Measurements from ENCODE around the gene DSP.

The DSP gene, protein sequence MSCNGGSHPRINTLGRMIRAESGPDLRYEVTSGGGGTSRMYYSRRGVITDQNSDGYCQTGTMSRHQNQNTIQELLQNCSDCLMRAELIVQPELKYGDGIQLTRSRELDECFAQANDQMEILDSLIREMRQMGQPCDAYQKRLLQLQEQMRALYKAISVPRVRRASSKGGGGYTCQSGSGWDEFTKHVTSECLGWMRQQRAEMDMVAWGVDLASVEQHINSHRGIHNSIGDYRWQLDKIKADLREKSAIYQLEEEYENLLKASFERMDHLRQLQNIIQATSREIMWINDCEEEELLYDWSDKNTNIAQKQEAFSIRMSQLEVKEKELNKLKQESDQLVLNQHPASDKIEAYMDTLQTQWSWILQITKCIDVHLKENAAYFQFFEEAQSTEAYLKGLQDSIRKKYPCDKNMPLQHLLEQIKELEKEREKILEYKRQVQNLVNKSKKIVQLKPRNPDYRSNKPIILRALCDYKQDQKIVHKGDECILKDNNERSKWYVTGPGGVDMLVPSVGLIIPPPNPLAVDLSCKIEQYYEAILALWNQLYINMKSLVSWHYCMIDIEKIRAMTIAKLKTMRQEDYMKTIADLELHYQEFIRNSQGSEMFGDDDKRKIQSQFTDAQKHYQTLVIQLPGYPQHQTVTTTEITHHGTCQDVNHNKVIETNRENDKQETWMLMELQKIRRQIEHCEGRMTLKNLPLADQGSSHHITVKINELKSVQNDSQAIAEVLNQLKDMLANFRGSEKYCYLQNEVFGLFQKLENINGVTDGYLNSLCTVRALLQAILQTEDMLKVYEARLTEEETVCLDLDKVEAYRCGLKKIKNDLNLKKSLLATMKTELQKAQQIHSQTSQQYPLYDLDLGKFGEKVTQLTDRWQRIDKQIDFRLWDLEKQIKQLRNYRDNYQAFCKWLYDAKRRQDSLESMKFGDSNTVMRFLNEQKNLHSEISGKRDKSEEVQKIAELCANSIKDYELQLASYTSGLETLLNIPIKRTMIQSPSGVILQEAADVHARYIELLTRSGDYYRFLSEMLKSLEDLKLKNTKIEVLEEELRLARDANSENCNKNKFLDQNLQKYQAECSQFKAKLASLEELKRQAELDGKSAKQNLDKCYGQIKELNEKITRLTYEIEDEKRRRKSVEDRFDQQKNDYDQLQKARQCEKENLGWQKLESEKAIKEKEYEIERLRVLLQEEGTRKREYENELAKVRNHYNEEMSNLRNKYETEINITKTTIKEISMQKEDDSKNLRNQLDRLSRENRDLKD (N-terminal part only)

DNA sequence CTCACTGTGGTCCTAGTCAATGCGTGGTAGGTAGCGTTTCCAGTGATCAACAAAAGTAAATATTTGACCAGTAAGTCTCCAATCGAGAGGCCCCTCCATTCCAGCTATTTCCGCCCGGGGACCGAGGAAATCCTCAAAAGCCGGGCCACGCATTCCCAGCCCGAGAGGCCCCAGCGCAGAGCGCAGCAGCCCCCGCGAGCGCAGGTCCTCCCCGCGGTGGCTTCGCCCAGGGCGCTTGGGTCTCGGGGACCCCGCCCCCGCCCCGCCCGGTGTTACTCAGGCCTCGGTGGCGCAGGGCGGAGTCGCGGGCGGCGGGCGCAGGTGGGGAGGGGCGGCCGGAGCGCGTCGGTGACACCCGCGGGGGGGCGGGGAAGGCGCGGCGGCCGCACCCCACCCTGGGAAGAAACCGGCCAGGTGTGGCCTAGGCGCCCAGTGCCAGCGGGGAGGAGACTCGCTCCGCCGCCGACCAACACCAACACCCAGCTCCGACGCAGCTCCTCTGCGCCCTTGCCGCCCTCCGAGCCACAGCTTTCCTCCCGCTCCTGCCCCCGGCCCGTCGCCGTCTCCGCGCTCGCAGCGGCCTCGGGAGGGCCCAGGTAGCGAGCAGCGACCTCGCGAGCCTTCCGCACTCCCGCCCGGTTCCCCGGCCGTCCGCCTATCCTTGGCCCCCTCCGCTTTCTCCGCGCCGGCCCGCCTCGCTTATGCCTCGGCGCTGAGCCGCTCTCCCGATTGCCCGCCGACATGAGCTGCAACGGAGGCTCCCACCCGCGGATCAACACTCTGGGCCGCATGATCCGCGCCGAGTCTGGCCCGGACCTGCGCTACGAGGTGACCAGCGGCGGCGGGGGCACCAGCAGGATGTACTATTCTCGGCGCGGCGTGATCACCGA is at the start of gene DSP:
Gene DSP, plus strand, starts transcription at position 497 of the 890 bp plus-strand sequence. Its CDS starts 245 bp downstream, at position 742.
- DNase-seq (ENCODE audit: low spot score), result no peak

DNA sequence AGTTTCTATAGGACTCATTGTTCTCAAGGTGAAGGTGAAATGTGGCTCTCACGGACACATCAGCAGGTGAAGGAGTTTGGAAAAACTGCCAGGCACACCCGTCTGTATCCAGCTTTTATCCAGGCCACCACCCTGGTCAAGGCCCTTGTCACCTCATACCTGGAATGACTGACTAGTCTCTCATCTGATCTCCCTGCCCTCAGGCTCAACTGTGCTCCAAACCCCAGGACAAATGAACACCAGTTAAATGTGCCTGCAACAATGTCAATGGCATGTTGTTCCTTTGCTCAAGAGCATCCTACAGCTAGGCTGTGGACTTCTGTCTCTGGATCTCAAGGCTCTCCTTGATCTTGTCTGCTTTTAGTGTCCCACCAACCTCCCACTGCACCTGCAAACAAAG is 47.6 kb upstream of the DSP start:
- no peak for DNase-seq (ENCODE audit: low spot score)

DNA sequence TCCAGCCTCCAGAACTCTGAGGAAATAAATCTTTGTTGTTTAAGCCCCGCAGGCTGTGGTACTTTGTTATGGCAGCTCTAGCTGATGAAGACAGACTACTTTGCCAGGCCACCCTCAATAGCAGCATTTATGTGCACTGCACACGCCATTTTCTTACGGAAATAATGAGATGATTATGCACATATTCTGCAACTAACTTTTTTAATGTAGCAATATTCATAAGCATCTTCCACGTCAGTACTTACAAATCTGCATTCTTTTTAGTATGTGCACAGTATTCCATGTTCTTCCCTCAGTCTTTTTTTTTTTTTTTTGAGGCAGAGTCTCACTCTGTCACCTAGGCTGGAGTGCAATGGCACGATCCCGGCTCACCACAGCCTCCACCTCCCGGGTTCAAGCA is 46.8 kb upstream of the DSP start:
- no peak for DNase-seq (ENCODE audit: low spot score)

DNA sequence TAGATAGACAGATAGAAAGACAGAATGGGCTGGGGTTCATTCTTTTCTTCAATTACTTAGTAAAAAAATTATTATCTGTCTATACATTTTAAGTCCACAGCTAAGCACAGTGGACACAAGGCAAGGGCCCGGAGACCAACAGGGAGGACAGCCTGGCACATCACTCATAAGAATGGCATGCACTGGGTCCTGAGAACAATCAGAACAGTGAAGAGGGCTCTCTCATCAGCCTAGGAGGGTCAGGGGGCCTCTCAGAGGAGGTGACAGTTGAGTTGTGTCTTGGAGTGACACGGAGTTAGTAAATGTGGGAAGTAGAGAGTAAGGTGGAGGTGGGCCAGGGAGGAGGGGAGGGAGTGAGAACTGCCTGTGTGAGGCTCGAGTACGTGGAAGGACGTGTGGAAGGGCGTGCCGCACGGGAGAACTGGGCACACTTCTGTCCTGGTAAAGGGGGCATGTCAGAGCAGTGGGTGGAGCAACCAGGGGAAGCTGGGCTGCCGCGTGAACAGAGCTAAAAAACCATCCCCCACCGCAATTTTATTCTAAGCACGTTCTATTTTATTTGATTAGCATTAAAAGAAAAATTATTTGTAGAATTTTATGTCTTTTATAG is 45.1 kb upstream of the DSP start:
- no peak for DNase-seq (ENCODE audit: low spot score)

DNA sequence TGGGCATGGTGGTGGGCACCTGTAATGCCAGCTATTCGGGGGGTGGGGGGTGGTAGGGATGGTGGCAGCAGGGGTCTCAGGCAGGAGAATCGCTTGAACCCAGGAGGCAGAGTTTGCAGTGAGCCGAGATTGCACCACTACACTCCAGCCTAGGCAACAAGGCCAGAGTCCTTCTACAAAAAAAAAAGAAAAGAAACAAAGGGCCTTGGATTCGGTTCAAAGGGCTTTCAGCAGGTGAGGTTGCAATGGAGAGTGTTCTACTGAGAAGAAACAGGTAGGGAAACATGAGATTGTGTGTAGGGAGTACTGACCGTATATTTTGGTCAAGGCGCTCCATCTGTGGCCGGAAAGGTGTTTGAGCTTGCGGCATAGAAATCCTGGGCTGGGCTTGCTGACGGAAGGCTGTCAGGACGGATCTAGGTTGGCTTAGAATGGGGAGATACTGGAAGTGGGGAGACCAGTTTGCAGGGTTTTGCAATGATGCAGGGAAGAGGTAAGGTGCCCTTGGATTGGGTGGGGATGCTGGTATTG is 40.7 kb upstream of the DSP start:
- DNase-seq (ENCODE audit: low spot score), result no peak

DNA sequence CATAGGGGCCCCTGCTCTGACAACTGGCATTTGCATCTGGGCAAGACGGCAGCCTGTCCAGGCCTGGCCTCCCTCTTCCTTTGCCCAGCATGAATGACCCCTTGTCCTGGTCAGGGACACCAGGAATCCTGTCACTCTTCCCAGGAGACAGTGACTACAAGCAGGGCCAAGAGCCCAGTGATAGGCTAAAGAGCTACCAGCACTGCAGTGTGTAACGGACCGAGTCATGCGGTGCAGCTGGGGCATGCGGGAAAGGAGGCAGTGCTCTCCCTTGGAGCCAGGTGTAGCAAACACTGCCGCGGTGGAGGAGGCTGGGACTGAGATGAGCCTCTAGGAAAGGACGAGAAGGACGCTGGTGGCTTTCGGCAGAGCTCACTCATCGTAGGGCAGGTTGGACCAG is 38.7 kb upstream of the DSP start:
- no peak for DNase-seq (ENCODE audit: low spot score)

DNA sequence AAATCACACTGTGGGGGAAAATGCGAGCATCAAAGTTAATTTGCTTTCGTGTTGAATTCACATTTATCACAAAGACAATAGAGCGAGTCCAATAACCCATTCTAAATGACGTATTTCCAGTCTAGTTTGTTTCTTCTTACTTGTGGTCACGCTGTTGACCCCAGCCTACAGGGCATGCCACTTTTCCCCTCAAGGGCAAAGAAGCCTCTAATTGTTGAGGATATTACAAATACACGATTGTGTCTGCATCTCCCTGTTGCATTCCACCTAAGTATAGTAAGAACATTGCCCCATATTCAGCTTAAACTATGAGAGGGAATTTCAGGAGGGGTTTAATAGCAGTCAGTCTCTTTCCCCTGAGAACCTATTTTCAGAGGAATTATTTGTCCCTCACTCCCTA is 37.4 kb upstream of the DSP start:
- DNase-seq (ENCODE audit: low spot score), result no peak

DNA sequence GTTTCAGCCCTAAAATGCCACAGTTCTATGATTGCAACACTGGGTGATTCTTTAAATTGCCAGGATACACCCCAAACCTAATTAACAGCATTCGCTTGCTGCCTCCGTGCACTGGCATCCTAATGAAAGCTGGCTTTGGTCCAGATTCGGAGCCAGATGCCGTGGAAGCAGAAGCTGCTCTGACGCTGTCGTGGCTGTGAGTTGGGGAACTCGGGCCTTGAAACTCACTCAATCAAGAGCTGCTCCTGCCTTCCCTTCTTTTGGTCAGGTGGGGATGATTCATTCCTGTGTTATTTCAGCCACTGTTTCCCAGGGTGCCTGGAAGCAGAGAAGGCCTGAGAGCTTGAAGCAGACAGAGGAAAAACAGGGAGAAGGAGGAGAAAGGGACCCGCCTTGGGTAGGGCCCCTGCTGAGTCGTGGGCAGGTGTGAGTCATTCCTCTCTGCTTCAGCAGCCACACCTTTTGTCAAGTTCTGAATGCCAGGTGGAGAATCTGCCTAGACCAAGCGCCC is 36.2 kb upstream of the DSP start:
- peak; percentile 67 for DNase-seq (ENCODE audit: low spot score)

DNA sequence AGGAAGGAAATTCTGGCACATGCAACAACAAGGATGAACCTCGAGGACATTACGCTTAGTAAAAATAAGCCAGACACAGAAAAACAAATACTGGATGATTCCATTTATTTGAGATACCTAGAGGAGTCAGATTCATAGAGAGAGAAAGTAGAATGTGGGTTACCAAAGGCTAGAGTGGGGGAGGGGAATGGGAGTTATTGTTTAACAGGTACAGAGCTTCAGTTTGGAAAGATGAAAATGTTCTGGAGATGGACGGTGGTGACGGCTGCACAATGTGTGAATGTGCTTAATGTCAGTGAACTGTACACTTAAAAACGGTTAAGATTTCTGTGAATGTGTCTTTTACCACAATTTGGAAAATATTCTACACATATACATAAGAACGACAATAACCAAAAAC is 33.9 kb upstream of the DSP start:
- DNase-seq (ENCODE audit: low spot score), result no peak

DNA sequence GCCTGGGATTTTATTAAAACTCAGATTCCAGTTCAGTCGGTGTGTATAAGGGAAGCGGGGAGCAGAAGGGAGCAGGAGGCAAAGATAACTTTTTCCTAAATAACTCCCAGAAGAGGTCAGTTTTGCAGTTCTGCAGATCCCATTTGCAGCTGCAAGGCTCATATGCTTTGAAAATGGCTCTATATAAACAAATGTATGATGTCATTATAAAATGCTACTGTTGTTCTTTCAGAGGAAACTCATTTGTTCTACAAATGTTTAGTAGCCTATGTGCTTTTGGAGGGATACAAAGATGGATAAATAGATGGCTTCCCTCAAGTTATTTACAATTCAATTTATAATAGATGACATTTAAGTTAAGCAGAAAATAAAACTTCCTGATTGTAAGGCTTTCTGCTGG is 29.2 kb upstream of the DSP start:
- DNase-seq (ENCODE audit: low spot score), result no peak

DNA sequence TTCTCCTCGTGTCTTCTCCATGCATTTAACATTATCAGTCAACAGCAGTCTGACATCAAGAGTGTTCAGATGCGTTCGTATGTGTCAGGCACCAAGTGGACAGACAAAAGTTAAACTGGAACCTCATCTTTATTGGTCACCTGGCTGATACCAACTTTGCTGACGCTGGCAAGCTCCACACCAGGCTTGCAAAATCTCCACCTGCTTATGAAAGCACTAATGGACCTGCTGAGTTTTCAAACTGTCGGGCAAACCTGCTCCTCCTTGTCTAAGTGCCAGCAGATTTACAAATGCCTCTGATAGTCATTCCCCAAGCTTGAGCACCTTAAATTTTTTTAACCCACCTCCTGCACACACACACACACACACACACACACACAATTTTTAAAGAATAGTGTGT is 27.9 kb upstream of the DSP start:
- DNase-seq (ENCODE audit: low spot score), result no peak

DNA sequence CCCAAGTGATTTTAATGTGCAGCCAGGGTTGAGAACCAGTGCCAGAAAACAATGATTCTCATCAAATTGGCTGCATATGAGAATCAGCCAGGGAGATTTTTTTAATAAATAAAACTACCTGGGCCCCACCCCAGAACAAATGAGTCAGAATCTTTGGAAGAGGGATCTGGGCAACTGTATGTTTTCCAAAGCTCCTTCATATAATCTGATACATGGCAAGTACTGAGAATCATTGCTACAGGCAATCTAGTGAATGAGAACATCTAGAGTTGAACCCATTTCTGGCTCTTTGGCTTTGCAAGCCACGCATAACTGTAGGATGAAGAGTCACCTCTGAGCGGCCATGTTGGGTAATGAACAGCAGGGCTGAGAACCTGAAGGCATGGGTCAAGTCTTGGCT is 26.1 kb upstream of the DSP start:
- DNase-seq (ENCODE audit: low spot score), result no peak

DNA sequence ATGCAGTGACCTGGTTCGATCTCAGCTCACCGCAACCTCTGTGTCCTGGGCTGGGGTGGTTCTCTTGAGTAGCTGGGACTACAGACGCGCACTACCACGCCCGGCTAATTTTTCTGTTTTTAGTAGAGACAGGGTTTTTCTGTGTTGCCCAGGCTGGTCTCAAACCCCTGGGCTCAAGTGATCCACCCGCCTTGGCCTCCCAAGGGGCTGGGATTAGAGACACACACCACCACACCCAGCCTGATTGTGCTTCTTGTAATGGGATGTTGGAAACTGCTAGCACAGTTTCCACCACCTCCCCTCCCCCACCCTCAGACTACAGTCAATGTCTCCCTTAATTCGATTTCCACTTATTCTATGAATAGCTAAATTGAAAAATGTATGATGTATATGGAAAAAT is 22.6 kb upstream of the DSP start:
- DNase-seq (ENCODE audit: low spot score), result no peak

DNA sequence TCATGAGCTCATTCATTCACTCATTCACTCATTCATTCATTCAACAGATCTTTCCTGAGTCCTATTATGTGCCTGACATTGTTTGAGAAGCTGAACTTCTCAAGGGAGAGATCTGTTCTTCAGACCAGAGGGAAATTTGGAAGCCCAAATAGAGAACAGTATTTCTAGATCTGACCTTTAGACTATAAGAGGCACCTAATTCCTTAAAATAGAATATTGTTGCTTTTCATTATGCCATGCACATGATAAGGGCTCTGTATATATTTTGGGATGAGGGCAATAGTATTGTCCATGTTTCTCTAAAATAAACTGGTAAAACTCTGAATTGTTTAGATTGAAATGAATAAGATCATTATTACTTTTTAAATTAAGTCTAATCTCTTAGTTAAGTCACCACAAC is 18.6 kb upstream of the DSP start:
- no peak for DNase-seq (ENCODE audit: low spot score)

DNA sequence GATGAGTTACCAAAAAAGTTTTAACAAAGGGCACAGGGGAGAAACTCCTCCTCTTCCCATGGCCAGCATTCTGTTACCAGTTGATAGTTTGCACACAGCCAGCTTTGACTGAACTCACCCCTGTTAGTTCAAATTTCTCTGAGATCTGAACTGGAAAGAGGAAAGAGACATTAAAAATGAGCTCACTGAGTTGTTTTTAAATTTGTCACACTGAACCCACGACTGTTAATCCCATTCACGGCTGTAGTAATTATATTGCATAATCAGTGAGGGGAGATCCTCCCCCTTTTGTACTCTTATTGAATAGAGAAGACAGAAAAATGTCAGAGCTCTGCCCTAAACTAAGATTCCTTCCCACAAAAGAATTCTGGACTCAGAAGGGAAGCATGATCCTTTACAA is 17.5 kb upstream of the DSP start:
- DNase-seq (ENCODE audit: low spot score), result no peak

DNA sequence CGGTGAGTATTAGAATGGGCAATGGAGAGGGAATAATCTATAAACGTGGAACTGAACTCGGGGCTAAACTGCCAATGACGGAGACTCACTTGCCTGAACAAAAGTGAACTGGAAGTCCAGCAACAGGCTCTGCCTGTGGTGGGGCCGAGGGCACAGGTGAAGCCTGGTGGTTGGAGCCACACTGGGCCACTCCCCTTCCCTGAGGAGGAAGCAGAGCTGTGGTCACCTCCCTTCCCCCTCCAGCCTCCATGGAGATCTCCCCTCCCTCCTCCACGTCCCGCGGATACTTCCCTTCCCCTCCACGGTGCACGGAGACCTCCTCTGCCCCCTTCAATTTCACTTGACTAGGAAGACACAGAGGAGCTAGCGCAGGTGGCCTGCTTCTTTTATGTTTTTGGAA is 14.7 kb upstream of the DSP start:
- no peak for DNase-seq (ENCODE audit: low spot score)

DNA sequence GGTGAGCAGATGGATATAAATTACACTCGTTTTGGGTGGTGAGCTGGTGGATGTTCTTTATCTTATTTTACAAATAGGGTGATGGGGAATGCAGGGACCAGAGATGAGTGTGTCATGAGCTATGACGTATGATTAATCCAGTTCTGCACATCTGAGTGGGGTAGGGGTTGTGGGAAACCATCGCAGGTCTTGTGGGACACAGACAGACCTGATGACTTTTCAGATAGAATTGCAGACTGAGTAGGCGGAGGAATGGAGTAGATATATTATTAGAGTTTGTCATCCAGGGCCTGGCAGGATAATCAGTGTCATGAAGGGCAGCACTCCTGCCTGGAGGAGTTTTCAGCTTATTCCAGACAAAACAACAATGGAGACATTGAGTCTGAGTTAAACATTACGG is 12.9 kb upstream of the DSP start:
- DNase-seq (ENCODE audit: low spot score), result no peak

DNA sequence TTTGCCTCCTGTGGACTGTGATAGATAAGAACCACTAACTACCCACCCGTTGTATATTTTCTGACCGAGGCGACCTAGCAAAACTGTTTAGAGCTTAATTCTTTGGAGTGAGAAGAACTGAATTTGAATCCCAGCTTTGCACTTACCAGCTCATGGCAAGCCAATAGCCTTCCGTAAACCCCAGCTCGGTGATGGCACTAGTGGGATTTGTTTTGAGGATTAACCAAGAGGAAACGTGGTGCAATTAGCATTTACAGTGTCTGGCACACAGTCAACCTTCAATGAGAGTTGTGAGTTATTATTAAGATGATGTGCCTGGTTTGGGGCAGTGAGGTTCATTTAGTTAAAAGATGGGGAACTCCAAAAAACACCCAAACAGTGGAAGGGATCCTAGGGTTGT is 12.3 kb upstream of the DSP start:
- no peak for DNase-seq (ENCODE audit: low spot score)

DNA sequence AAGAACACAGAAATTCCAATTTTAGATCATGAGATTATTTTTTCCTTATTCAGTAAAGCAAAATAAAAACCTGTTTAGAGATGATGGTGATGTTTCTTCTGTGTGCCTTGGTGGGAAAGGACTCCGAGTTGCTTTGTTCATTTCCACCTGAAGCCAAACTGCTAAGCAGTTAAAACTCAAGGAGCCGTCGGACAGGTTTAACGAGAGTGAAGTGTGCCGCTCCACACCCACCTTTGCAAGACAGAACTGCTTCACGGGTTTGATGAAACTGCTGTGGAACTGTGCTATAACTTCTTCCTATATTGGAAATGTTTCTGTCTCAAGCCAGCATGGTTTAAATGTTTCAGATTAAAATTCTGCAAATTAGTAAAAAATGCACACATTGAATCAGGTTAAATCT is 9.2 kb upstream of the DSP start:
- no peak for DNase-seq (ENCODE audit: low spot score)

DNA sequence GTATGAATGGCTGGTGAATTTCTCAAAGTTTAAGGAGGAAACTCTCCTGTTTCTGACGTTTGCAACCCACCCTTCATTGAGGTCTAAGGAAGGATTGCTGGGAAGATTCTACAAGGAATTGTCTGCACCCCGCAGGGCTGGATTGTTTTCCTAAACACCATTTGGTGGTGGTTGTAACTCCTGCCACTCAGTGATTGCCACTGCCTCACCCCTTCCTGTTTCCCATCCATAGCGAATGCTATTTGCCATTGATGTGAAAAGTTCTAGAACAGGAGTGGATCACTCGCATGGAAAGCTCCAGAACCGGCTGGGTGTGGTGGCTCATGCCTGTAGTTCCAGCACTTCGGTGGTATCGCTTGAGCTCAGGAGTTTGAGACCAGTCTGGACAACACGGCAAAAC is 8.7 kb upstream of the DSP start:
- no peak for DNase-seq (ENCODE audit: low spot score)

DNA sequence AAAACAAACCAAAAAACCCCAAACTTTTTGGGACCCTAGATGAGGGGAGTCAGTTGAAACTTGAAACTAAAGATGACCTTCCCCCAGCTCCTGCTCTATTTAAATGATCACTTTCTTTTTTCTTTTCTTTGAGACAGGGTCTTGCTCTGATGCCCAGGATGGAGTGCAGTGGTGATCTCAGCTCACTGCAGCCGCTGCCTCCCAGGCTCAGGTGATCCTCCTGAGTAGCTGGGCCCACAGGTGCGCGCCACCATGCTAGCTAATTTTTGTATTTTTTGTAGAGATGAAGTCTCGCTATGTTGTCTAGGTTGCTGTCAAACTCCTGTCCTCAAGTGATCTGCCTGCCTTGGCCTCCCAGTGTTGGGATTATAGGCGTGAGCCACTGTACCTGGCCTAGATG is 7.3 kb upstream of the DSP start:
- no peak for DNase-seq (ENCODE audit: low spot score)
